GM12878 (cell line): ENCODE measurements around the gene GTPBP4. TPM values are rescaled to one million over a fixed set of nuclear protein-coding genes. Genes with fewer than 3 reads are reported as not detected.

Source experiments
- ATAC-seq: fragments of 200-7000 bp; cut with Tn5 transposase; 3 replicates; pipeline ENCODE4 v1.9.1; 2020; ENCODE audit warnings: mild to moderate bottlenecking, moderate library complexity
- BruUV-seq: library from RNA; stranded (reverse); fragments of 400-500 nt; replicated peaks from 2 replicates; lab custom pipeline; 2021; lab: Mats Ljungman, UMichigan
- CTCF ChIA-PET: fragments of 300-600 bp; sonication (Branson Sonifier 250); formaldehyde crosslinking; extraction: SDS; loops from one replicate; lab custom pipeline; 2021; ENCODE audit warnings: inconsistent platforms; lab: Yijun Ruan, JAX
- POLR2A ChIA-PET: fragments of 350-600 bp; formaldehyde crosslinking; extraction: SDS; loops from one replicate; lab custom pipeline; 2021; ENCODE audit warnings: inconsistent platforms; lab: Charles Lee
- RAD21 ChIA-PET: fragments of 300-600 bp; sonication (Branson Sonifier 250); formaldehyde crosslinking; loops from one replicate; lab custom pipeline; 2023; ENCODE audit warnings: antibody characterized with exemption; ENCODE audit not compliant: unreplicated experiment; lab: Charles Lee
- SMC1A ChIA-PET: fragments of 300-600 bp; sonication (Branson Sonifier 250); formaldehyde crosslinking; loops from one replicate; lab custom pipeline; 2023; ENCODE audit not compliant: unreplicated experiment, uncharacterized antibody; lab: Charles Lee
- DNase-seq: peaks from one replicate; pipeline ENCODE4 v3.0.0-alpha.2; 2011; ENCODE audit warnings: low read depth, low spot score
- FAIRE-seq: peaks from 3 replicates; lab custom pipeline; 2011; peaks lifted over from hg19 to GRCh38; lab: Jason Lieb, UNC
- H2AFZ ChIP-seq: 2 replicates; pipeline ENCODE4 v1.6.0; 2011; ENCODE audit warnings: low read depth, low read length, control low read depth; ENCODE audit not compliant: control insufficient read depth
- H3K27ac ChIP-seq: 2 replicates; pipeline ENCODE4 v1.5.1; 2011; ENCODE audit warnings: control low read depth; ENCODE audit not compliant: control insufficient read depth, insufficient read depth
- H3K27me3 ChIP-seq, 2 experiments: replicated peaks in 1 of 2; 2 replicates each; pipeline versions ENCODE4 v1.6.0 to v1.6.1; 2011; ENCODE audit warnings: low read length in 1 of 2; ENCODE audit not compliant: control insufficient read depth in 2 of 2, insufficient read depth in 2 of 2
- H3K36me3 ChIP-seq, 2 experiments: 2 replicates each; pipeline ENCODE4 v1.5.1; 2011; ENCODE audit warnings: low read length in 1 of 2; ENCODE audit not compliant: control insufficient read depth in 2 of 2, insufficient read depth in 2 of 2
- H3K4me1 ChIP-seq: 2 replicates; pipeline ENCODE4 v1.6.1; 2011; ENCODE audit warnings: mild to moderate bottlenecking, low read length, moderate library complexity, mixed read lengths; ENCODE audit not compliant: control insufficient read depth, insufficient read depth
- H3K4me2 ChIP-seq: 2 replicates; pipeline ENCODE4 v1.6.0; 2011; ENCODE audit warnings: control low read depth; ENCODE audit not compliant: control insufficient read depth, insufficient read depth
- H3K4me3 ChIP-seq: fragments of 200-600 bp; sonication (generic); 2 replicates; pipeline ENCODE4 v1.5.1; 2016
- H3K79me2 ChIP-seq: 2 replicates; pipeline ENCODE4 v1.6.0; 2011; ENCODE audit warnings: low read length; ENCODE audit not compliant: control insufficient read depth, insufficient read depth
- H3K9ac ChIP-seq: 2 replicates; pipeline ENCODE4 v1.8.0; 2011; ENCODE audit warnings: low read length, control low read depth, mixed read lengths; ENCODE audit not compliant: control insufficient read depth, insufficient read depth
- H3K9me3 ChIP-seq: replicated peaks from 3 replicates; pipeline ENCODE4 v1.5.1; 2011; ENCODE audit warnings: mild to moderate bottlenecking, low read length; ENCODE audit not compliant: control insufficient read depth, insufficient read depth
- H4K20me1 ChIP-seq: 2 replicates; pipeline ENCODE4 v1.6.0; 2011; ENCODE audit not compliant: control insufficient read depth, insufficient read depth
- BMI1 ChIP-seq: fragments of 450-650 bp; IDR thresholded peaks from 2 replicates; pipeline ENCODE4 v1.6.1; 2016; ENCODE audit warnings: mild to moderate bottlenecking, moderate library complexity, borderline replicate concordance
- FOS ChIP-seq: IDR thresholded peaks from 3 replicates; pipeline ENCODE4 v1.6.1; 2011; ENCODE audit warnings: borderline replicate concordance; ENCODE audit not compliant: insufficient read length; ENCODE audit errors: extremely low read depth
- IRF4 ChIP-seq: IDR thresholded peaks from 2 replicates; pipeline ENCODE4 v1.6.1; 2011; ENCODE audit warnings: low read depth, low read length
- NR2C2 ChIP-seq: IDR thresholded peaks from 2 replicates; pipeline ENCODE4 v1.6.1; 2011; ENCODE audit warnings: borderline replicate concordance, low read depth; ENCODE audit not compliant: control insufficient read depth, insufficient read length
- PAX5 ChIP-seq: IDR thresholded peaks from 2 replicates; pipeline ENCODE4 v1.6.1; 2011; ENCODE audit warnings: low read depth, low read length, borderline replicate concordance
- POLR2A ChIP-seq: IDR thresholded peaks from 2 replicates; pipeline ENCODE4 v1.6.1; 2011; ENCODE audit warnings: low read depth, mild to moderate bottlenecking, low read length
- POU2F2 ChIP-seq: IDR thresholded peaks from 3 replicates; pipeline ENCODE4 v1.6.1; 2011; ENCODE audit warnings: low read depth, mild to moderate bottlenecking, low read length, borderline replicate concordance
- ZBED1 ChIP-seq: IDR thresholded peaks from 2 replicates; pipeline ENCODE4 v1.6.1; 2016; ENCODE audit warnings: borderline replicate concordance
- ZNF274 ChIP-seq: IDR thresholded peaks from one replicate; pipeline ENCODE4 v1.8.0; 2011; ENCODE audit not compliant: insufficient read length, insufficient read depth
- WGBS: methylation state at CpG from one replicate; pipeline ENCODE4 v1.1.6; 2016; ENCODE audit warnings: low lambda C conversion rate; ENCODE audit not compliant: insufficient replicate concordance, insufficient coverage; ENCODE audit errors: missing lambda C conversion rate; 5-methylcytosine and 5-hydroxymethylcytosine counted together
- in situ Hi-C: fragments of 300-500 bp; cut with MboI; formaldehyde crosslinking; loops from 9 replicates; pipeline ENCODE4 v1.14.3; 2018; ENCODE audit warnings: mixed read lengths
- intact Hi-C: fragments of 100-400 bp; cut with micrococcal nuclease; formaldehyde crosslinking; loops from one replicate; pipeline ENCODE4 v1.14.2; 2022; ENCODE audit not compliant: unreplicated experiment
- polyA plus RNA-seq, 11 experiments: library from polyadenylated mRNA; depleted of rRNA in 4 of 11; unstranded in 6 of 11; stranded (reverse) in 5 of 11; fragments of >200 nt; fragmentation: Nextera tagmentation in 4 of 11; fragmentation: Illumina TruSeq in 1 of 11; extraction: Ambion mirVana in 4 of 11; extraction: Trizol in 1 of 11; gene quantifications; 1 replicate in 1 of 11; 2 replicates in 10 of 11; pipeline versions ENCODE4 v1.2.1 to v1.2.3, GENCODE V29; 2011 to 2016; ENCODE audit warnings: inconsistent platforms in 2 of 11, missing spikeins in 2 of 11, low read depth in 1 of 11
- total RNA-seq, 4 experiments: library from RNA; depleted of rRNA in 3 of 4; stranded (reverse); fragments of >200 nt in 3 of 4; fragmentation: Illumina TruSeq in 1 of 4; extraction: Trizol in 1 of 4; gene quantifications; 2 replicates each; pipeline versions ENCODE4 v1.2.1 to v1.2.3, GENCODE V29; 2013 to 2021
- TF ChIP-seq, protein P1 (sequence below): fragments of 450-650 bp; conservative IDR thresholded peaks from 2 replicates; pipeline ENCODE4 v1.6.1; 2017; ENCODE audit warnings: mild to moderate bottlenecking, moderate library complexity

The GTPBP4 gene
- total and polyA plus RNA-seq, 10 of the 15 experiments (the other 5 are each of a cell fraction or from before 2014, with no cell fraction given) = 58.5 to 118 (median 71.4) TPM

DNA sequence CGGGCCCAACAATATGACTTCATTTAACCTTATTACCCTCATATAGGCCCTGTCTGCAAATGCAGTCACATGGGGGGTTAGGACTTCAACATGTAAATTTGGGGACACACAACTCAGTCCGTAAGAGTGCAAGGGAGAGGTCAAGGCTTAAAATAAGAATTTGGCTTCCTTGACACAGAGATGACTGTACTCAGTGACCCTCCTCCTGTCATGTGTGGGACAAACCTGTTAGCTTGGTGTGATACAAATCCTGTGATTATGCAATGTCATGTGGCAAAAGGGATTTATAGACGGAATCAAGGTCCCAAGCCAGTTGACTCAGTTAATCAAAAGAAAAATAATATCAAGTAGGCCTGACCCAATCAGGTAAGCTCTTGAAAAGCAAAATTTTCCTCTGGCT, 25.9 kb upstream of the GTPBP4 start:
- Histone ChIP-seq H3K27me3 (no peaks in the 10 kb centered on the region), H3K4me2 (no peak overlapping the region), H3K9ac (no peak overlapping the region), H3K27ac (no peak overlapping the region), H4K20me1 (no peaks in the 10 kb centered on the region), H3K36me3 (no peaks in the 10 kb centered on the region), H3K9me3 (no peaks in the 10 kb centered on the region), H3K4me3 (no peak overlapping the region), H3K4me1 (no peaks in the 10 kb centered on the region), H3K79me2 (no peaks in the 10 kb centered on the region), H2AFZ (no peak overlapping the region)
- ATAC-seq (no peak), FAIRE-seq (no peak), DNase-seq (no peak)
- BruUV-seq = no TSS peak
- ChIA-PET SMC1A (interaction anchor here (0.6 kb wide), 1 partner anchor 43 kb away, joined by 3 read pairs; no protein-coding TSS in a partner anchor), RAD21 (no interaction called here), CTCF (no interaction called here), POLR2A (no interaction called here)
- TF ChIP-seq BMI1 = no peak
- TF ChIP-seq, protein P1, sequence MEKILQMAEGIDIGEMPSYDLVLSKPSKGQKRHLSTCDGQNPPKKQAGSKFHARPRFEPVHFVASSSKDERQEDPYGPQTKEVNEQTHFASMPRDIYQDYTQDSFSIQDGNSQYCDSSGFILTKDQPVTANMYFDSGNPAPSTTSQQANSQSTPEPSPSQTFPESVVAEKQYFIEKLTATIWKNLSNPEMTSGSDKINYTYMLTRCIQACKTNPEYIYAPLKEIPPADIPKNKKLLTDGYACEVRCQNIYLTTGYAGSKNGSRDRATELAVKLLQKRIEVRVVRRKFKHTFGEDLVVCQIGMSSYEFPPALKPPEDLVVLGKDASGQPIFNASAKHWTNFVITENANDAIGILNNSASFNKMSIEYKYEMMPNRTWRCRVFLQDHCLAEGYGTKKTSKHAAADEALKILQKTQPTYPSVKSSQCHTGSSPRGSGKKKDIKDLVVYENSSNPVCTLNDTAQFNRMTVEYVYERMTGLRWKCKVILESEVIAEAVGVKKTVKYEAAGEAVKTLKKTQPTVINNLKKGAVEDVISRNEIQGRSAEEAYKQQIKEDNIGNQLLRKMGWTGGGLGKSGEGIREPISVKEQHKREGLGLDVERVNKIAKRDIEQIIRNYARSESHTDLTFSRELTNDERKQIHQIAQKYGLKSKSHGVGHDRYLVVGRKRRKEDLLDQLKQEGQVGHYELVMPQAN = no peak
- no peak for TF ChIP-seq NR2C2
- no peak for TF ChIP-seq PAX5
- TF ChIP-seq ZNF274 = no peak
- 46% methylated on average over 3 of the region's 3 CpGs for WGBS
- intact Hi-C loops (no loop called here), in situ Hi-C loops (no loop called here)

GRCh38 chr10:963186-963585, 25.0 kb upstream of the GTPBP4 start:
- H2AFZ ChIP-seq = no peak overlapping the region
- no peaks in the 10 kb centered on the region for H3K4me1 ChIP-seq
- ATAC-seq = no peak
- CTCF ChIA-PET = interaction anchor here (0.6 kb wide), 1 partner anchor 21 kb away, joined by 5 read pairs; no protein-coding TSS in a partner anchor
- H3K27me3 ChIP-seq = no peaks in the 10 kb centered on the region
- POLR2A ChIA-PET = no interaction called here
- RAD21 ChIA-PET = no interaction called here
- H3K79me2 ChIP-seq = no peaks in the 10 kb centered on the region
- DNase-seq = no peak
- no peak for TF ChIP-seq IRF4
- no peak for TF ChIP-seq FOS
- TF ChIP-seq ZBED1 = no peak
- TF ChIP-seq POLR2A = no peak
- no peak for TF ChIP-seq POU2F2
- in situ Hi-C loops (no loop called here), intact Hi-C loops (no loop called here)
- no peaks in the 10 kb centered on the region for H4K20me1 ChIP-seq
- no peak overlapping the region for H3K4me2 ChIP-seq
- H3K27ac ChIP-seq = no peak overlapping the region
- H3K4me3 ChIP-seq = no peak overlapping the region
- H3K9me3 ChIP-seq = no peaks in the 10 kb centered on the region
- no peak for FAIRE-seq
- SMC1A ChIA-PET = no interaction called here
- H3K36me3 ChIP-seq = no peaks in the 10 kb centered on the region
- no TSS peak for BruUV-seq
- 48% methylated on average over 5 of the region's 5 CpGs for WGBS
- H3K9ac ChIP-seq = no peak overlapping the region
